Activated T-cell treated with anti-CD3 and anti-CD28 coated beads, Interleukin-2, amount 50 U/mL, for 24 hours (primary cell): Measurements from ENCODE around the gene MRPS27.

Source experiments
- DNase-seq: peaks from one replicate; pipeline ENCODE4 v3.0.0-alpha.2; 2020
- H3K27ac Mint-ChIP-seq: 2 replicates; pipeline ENCODE4 v1.8.0; 2020; ENCODE audit warnings: mild to moderate bottlenecking, mixed read lengths
- H3K27me3 Mint-ChIP-seq: 2 replicates; pipeline ENCODE4 v1.8.0; 2020; ENCODE audit warnings: mixed read lengths
- H3K36me3 Mint-ChIP-seq: 2 replicates; pipeline ENCODE4 v1.8.0; 2020; ENCODE audit warnings: low read depth, mixed read lengths
- H3K4me1 Mint-ChIP-seq: 2 replicates; pipeline ENCODE4 v1.8.0; 2020; ENCODE audit warnings: low read depth, mixed read lengths
- H3K4me3 Mint-ChIP-seq: 2 replicates; pipeline ENCODE4 v1.8.0; 2020; ENCODE audit warnings: mild to moderate bottlenecking, moderate library complexity, mixed read lengths
- H3K9me3 Mint-ChIP-seq: 2 replicates; pipeline ENCODE4 v1.8.0; 2020; ENCODE audit warnings: mixed read lengths

Gene MRPS27

DNA sequence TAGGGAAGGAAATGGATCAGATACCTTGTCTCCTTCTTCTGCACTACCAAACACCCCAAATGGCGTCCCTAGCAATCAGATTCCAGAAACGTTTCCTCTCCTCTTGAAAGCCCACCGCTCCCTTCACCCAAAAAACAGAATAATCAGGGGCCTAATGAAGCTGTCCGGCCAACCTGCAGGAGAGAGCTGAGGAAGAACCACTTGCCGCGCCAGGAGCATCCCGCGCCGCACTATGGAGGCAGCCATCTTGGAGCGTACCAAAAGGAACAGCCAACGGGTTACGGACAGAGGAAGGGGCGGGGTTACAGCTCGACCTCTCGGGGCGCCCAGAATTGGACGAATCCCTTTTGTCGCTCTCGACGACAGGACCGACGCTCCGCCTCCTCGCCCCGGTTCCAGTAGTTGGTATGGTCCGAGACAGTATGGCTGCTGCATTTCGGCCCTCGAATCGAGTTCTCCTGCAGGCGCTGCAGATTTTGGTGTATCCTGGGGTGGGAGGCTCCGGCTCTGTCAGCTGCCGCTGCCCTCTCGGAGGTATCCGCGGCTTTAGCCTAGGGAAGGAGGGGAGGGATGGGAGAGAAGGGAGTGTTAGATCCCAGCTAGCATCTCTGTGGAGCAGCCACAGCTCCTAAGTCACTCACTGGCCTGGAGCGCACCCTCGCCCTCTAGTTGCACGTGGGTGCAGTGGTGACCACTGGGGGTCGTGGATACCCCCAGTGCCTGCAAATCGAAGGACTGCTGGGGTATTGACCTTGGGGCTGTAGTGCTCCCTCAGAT lies at the start of gene MRPS27, which contains the start of gene PTCD2:
MRPS27 (minus strand) TSS at position 265 of the 777 bp plus-strand sequence; CDS start at position 246, 19 bp downstream.
PTCD2 (plus strand) TSS at position 398 of the 777 bp plus-strand sequence; CDS start at position 408, 10 bp downstream.
- Mint-ChIP-seq H3K27ac (peak within 1 kb of the TSS; percentile 94), H3K27me3 (no peaks in the 10 kb centered on the region), H3K4me1 (peaks cover 47% of the 10 kb centered on the region), H3K4me3 (peak within 1 kb of the TSS; percentile 92), H3K36me3 (peaks cover 74% of the 10 kb centered on the region), H3K9me3 (no peaks in the 10 kb centered on the region)
- peak; percentile 93 for DNase-seq

DNA sequence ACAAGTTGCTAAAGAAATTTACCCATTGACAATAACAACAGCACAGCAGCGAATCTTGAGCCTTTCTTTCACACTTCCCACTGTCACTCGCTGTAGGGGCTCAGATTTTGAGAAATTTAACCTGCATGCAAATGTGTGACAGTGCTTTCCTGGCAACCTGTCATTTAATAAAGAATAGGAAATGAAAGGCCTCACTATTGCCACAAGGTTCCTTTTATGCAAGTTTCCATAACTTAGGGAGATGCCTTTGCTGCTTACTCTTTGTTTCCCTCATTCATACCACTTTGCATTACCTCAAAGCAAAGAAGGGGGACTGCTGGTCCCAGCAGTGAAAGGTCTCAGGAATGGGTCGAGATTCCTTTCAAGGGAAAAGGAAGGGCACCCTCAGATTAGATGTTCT lies 49.7 kb upstream of the MRPS27 start:
- H3K4me1 Mint-ChIP-seq = no peaks in the 10 kb centered on the region

DNA sequence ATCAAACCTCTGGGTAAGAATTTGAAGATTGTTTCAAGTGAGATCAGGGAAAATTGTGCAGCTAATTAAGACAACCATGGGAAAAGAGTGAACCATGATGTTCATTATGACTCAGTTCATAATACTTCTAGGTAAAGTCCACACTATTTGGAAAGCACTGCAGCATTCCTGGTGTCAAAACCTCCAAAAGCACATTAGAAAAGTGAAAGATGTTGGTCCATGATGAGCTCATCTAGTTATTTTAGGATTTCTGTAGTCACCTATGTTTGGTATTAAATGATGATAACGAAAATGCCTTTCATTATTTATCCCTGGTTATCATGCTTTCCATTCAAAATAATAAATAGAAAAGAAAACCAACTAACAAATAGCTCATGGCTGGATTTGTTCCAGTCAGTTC lies 49.3 kb upstream of the MRPS27 start:
- H3K4me1 Mint-ChIP-seq = no peaks in the 10 kb centered on the region
- no peak for DNase-seq
- no peak overlapping the region for H3K27ac Mint-ChIP-seq
- H3K4me3 Mint-ChIP-seq = no peak overlapping the region
- no peaks in the 10 kb centered on the region for H3K27me3 Mint-ChIP-seq
- H3K9me3 Mint-ChIP-seq = no peaks in the 10 kb centered on the region
- peaks cover 28% of the 10 kb centered on the region for H3K36me3 Mint-ChIP-seq

More for the DNA sequence above, 49.7 kb upstream of the MRPS27 start:
- no peaks in the 10 kb centered on the region for H3K27me3 Mint-ChIP-seq
- H3K36me3 Mint-ChIP-seq = peaks cover 25% of the 10 kb centered on the region
- DNase-seq = no peak
- no peak overlapping the region for H3K27ac Mint-ChIP-seq
- no peaks in the 10 kb centered on the region for H3K9me3 Mint-ChIP-seq
- H3K4me3 Mint-ChIP-seq = no peak overlapping the region

DNA sequence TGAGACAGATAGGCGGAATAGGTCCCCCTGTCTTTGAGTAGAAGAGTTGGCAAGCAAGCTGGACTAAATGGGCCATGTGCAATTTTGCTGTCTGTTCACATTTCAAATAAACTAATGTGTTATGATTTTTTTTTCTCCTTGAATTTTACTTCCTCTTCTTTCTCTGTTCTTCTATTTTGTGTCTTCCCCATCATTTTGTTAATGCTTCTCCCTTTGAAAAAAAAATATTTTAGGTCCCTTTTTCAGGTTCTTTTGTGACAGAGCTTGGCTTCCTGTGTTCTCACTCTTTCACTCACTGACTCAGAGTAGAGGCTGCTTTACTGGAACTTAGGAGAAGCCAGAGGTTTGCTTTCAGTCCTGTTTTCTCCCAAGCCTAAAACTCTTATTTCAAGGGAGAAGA lies 48.2 kb upstream of the MRPS27 start:
- no peaks in the 10 kb centered on the region for H3K4me1 Mint-ChIP-seq
- no peak overlapping the region for H3K27ac Mint-ChIP-seq
- no peak overlapping the region for H3K4me3 Mint-ChIP-seq
- H3K27me3 Mint-ChIP-seq = no peaks in the 10 kb centered on the region
- H3K9me3 Mint-ChIP-seq = no peaks in the 10 kb centered on the region
- no peak for DNase-seq
- peaks cover 35% of the 10 kb centered on the region for H3K36me3 Mint-ChIP-seq

GRCh38 chr5:72366324-72366976 lies 46.4 kb upstream of the MRPS27 start:
- no peaks in the 10 kb centered on the region for H3K27me3 Mint-ChIP-seq
- no peak for DNase-seq
- H3K4me3 Mint-ChIP-seq = no peak overlapping the region
- H3K4me1 Mint-ChIP-seq = no peaks in the 10 kb centered on the region
- peaks cover 53% of the 10 kb centered on the region for H3K36me3 Mint-ChIP-seq
- H3K9me3 Mint-ChIP-seq = no peaks in the 10 kb centered on the region
- no peak overlapping the region for H3K27ac Mint-ChIP-seq

DNA sequence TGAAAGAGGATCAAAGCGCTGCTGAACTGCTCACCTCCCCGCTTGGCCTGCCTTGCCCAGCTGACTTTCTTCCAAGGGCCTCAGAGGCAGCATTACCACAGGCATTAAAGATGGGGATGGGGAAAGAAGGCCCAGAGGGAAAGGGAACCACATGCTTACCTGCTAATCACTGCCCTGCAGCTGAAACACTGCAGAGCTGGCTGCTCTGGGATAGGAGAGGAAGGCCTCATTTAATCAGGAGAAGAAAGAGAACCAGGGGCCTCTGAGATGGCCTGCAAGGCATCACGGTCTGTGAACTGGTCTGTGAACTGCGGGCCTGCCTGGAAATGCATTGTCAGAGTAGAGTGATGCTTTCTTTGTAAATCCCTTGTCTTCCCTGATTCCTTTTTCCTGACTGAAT lies 44.9 kb upstream of the MRPS27 start:
- Mint-ChIP-seq H3K4me3 (no peak overlapping the region), H3K27ac (no peak overlapping the region)

GRCh38 chr5:72364171-72364570 lies 44.1 kb upstream of the MRPS27 start:
- no peaks in the 10 kb centered on the region for H3K27me3 Mint-ChIP-seq
- no peaks in the 10 kb centered on the region for H3K4me1 Mint-ChIP-seq
- no peaks in the 10 kb centered on the region for H3K9me3 Mint-ChIP-seq
- no peak overlapping the region for H3K4me3 Mint-ChIP-seq
- no peak for DNase-seq
- H3K36me3 Mint-ChIP-seq = peaks cover 69% of the 10 kb centered on the region
- no peak overlapping the region for H3K27ac Mint-ChIP-seq

More for the DNA sequence above, 44.9 kb upstream of the MRPS27 start:
- Mint-ChIP-seq H3K9me3 (no peaks in the 10 kb centered on the region), H3K27me3 (no peaks in the 10 kb centered on the region), H3K4me1 (no peaks in the 10 kb centered on the region), H3K36me3 (peaks cover 63% of the 10 kb centered on the region)
- no peak for DNase-seq

- H3K27me3 Mint-ChIP-seq = no peaks in the 10 kb centered on the region
- peaks cover 73% of the 10 kb centered on the region for H3K36me3 Mint-ChIP-seq
- DNase-seq = no peak
- H3K4me1 Mint-ChIP-seq = no peaks in the 10 kb centered on the region
- no peaks in the 10 kb centered on the region for H3K9me3 Mint-ChIP-seq
- no peak overlapping the region for H3K4me3 Mint-ChIP-seq
- no peak overlapping the region for H3K27ac Mint-ChIP-seq
Observed at GRCh38 chr5:72363166-72363802, 43.2 kb upstream of the MRPS27 start.

- Mint-ChIP-seq H3K27me3 (no peaks in the 10 kb centered on the region), H3K9me3 (no peaks in the 10 kb centered on the region), H3K36me3 (peaks cover 77% of the 10 kb centered on the region), H3K4me1 (no peaks in the 10 kb centered on the region), H3K4me3 (no peak overlapping the region), H3K27ac (no peak overlapping the region)
- DNase-seq = no peak
Observed at GRCh38 chr5:72359886-72360285, 39.8 kb upstream of the MRPS27 start.

DNA sequence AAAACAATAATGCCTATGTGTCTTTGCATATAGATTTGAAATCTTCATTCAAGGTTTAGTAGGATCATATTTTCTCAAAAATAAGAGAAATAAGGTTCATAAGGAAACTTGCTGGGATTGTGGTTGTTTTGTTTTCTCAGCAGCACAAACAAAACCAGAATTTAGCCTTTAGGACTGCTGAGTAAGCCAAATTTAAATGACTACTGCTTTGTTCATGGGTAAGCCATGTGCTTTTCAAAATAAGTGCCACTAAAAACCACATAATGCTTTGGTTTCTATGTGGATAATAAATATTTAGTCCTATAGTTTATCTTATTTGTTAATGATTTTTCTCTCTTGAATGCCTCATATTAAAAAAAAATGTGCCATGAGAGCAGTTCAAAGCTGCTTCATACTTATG lies 38.9 kb upstream of the MRPS27 start:
- Mint-ChIP-seq H3K36me3 (peaks cover 74% of the 10 kb centered on the region), H3K27ac (no peak overlapping the region), H3K4me3 (no peak overlapping the region), H3K27me3 (no peaks in the 10 kb centered on the region), H3K4me1 (no peaks in the 10 kb centered on the region), H3K9me3 (no peaks in the 10 kb centered on the region)
- DNase-seq = no peak

- H3K4me1 Mint-ChIP-seq = no peaks in the 10 kb centered on the region
- DNase-seq = no peak
- H3K4me3 Mint-ChIP-seq = no peak overlapping the region
- H3K9me3 Mint-ChIP-seq = no peaks in the 10 kb centered on the region
- no peak overlapping the region for H3K27ac Mint-ChIP-seq
- no peaks in the 10 kb centered on the region for H3K27me3 Mint-ChIP-seq
- peaks cover 74% of the 10 kb centered on the region for H3K36me3 Mint-ChIP-seq
Observed at GRCh38 chr5:72356361-72356760, 36.3 kb upstream of the MRPS27 start.

DNA sequence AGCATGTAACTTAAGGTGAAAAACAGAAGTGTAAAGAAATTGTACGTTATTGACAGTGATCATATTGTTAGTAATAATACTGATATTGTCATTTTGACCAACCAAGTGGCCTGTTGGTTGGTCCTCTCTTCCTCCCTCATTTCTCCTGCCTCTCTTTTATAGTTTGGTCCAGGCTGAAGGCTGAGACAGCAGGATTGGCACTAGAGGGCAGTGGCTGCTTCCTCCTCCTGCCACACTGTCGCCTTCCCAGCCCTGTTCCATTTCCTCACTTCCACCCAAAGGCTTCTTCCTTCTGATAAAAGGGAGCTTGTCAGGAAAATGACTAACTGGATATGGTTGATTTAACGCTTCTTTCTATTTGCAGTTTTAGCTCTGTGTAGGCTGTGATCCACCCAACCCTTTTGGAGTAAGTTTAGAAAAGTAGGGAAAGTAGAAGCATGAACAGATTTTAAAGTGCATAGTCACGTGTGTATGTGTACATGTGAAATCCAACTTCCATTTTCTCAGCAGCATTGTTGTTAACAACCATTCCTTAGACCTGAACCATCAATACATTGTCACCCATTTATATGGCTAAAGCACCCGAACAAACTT lies 35.8 kb upstream of the MRPS27 start:
- Mint-ChIP-seq H3K36me3 (peaks cover 74% of the 10 kb centered on the region), H3K4me3 (no peak overlapping the region), H3K9me3 (no peaks in the 10 kb centered on the region), H3K27me3 (no peaks in the 10 kb centered on the region), H3K4me1 (no peaks in the 10 kb centered on the region), H3K27ac (no peak overlapping the region)
- DNase-seq = no peak

GRCh38 chr5:72353046-72353445 lies 33.0 kb upstream of the MRPS27 start:
- peaks cover 70% of the 10 kb centered on the region for H3K36me3 Mint-ChIP-seq
- H3K4me1 Mint-ChIP-seq = peaks cover 14% of the 10 kb centered on the region
- no peaks in the 10 kb centered on the region for H3K9me3 Mint-ChIP-seq
- no peaks in the 10 kb centered on the region for H3K27me3 Mint-ChIP-seq
- H3K4me3 Mint-ChIP-seq = no peak overlapping the region
- H3K27ac Mint-ChIP-seq = no peak overlapping the region
- DNase-seq = no peak

- no peaks in the 10 kb centered on the region for H3K27me3 Mint-ChIP-seq
Observed at GRCh38 chr5:72352616-72353015, 32.6 kb upstream of the MRPS27 start.

More at GRCh38 chr5:72352616-72353015, 32.6 kb upstream of the MRPS27 start:
- Mint-ChIP-seq H3K4me3 (no peak overlapping the region), H3K4me1 (peaks cover 19% of the 10 kb centered on the region), H3K9me3 (no peaks in the 10 kb centered on the region), H3K27ac (no peak overlapping the region), H3K36me3 (peaks cover 70% of the 10 kb centered on the region)
- no peak for DNase-seq
